Islet precursor cell (in vitro differentiated cells): ENCODE results near the gene SLIT3.
"Not testable (repeated sequence)": the region's sequence is repeated elsewhere in the genome, so short reads cannot be mapped to it uniquely, and the experiment has no call there.

Experiments
- DNase-seq: peaks from one replicate; pipeline ENCODE4 v3.0.0-alpha.2; 2018

Gene SLIT3

DNA sequence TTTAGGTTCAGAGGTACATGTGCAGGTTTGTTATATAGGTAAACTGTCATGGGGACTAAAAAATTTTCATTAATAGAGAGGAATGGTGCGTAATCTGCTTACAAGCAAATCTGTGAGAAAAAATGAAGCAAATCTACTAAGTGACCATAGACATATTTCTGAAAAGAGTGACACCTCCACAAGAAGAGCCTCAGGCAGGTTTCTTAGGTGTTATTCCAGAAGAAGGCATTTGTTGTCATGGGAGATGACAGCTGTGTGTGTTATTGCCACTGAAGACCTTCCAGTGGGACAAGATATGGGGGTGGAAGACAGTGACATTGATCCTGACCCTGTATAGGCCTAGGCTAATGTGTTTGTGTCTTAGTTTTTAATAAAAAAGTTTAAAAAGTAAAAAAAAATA lies 652.9 kb downstream of the SLIT3 start:
- DNase-seq, result no peak

DNA sequence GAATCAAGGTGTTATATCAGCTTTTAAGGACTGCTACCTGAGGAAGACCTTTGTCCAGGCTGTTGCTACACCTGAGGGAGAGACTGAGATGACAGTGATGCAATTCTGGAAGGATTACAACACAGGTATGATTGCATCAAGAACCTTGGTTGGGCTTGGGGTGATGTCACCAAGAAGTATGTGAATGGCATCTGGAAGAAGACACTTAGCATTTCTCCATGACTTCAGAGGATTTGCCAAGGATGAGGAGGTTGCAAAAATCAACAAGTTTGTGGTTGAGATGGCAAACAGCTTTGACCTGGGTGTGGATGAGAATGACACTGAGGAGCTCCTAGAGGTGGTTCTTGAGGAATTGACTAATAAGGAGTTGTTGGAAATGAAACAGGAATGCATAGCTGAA lies 653.9 kb downstream of the SLIT3 start:
- DNase-seq, result peak; percentile 64

DNA sequence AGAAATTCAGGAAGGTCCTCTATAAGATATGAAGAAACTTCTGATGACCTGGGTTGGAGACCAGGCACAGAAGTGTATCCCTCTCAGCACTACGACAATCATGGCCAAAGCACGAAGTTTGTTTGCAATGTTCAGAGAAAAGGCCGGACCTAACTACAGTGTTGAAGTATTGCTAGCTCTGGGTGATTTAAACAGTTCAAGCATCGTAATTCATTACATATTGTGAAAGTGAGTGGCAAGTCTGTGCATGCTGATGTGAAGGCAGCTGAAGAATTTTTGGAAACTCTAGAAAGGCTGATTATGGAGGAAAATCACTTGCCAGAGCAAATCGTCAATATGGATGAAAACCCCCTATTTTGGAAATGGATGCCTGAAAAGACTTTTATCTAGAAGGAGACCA lies 654.6 kb downstream of the SLIT3 start:
- DNase-seq, result no peak

DNA sequence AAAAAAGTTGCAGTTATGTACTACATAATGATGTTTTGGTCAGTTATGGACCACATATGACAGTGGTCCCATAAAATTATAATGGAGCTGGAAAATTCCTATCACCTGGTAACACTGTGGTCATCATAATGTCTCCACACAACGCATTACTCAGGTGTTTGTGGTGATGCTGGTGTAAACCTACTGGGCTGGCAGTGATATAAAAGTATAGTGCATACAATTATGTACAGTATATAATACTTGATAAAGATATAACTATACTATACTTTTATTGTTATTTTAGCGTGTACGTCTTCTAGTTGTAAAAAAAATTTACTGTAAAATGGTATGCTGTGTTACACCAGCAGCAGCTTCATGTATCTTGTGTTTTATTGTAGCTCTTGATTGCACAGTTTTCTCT lies 655.7 kb downstream of the SLIT3 start:
- no peak for DNase-seq

DNA sequence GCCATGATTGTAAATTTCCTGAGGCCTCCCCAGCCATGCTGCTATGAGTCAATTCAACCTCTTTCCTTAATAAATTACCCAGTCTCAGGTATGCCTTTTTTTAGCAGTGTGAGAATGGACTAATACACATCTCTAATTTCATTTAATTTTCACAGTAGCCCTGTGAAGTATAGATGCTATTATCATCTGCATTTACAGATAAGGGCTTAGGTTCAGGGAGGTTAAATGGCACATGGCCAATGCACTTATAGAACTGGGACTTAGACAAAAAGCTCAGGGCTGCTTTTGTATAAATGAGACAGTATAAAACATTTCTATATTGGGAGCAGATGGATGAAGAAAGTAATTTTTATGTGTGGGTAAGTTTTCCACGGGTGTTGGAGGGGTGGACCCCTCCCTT lies 658.9 kb downstream of the SLIT3 start:
- DNase-seq, result no peak

DNA sequence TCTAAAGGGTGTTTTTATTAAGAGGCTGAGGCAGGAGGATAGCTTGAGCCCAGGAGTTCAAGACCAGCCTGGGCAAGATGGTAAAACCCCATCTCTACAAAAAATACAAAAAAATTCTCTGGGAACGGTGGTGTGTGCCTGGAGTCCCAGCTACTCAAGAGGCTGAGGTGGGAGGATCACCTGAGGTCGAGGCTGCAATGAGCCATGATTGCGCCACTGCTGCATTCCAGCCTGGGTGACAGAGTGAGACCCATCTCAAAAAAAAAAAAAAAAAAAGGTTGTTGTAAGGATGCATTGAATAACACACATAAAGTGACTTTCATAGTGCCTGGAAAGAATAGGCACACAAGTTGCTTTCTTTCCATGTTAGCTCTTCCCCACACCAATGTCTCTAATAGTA lies 662.1 kb downstream of the SLIT3 start:
- not testable (repeated sequence) for DNase-seq

DNA sequence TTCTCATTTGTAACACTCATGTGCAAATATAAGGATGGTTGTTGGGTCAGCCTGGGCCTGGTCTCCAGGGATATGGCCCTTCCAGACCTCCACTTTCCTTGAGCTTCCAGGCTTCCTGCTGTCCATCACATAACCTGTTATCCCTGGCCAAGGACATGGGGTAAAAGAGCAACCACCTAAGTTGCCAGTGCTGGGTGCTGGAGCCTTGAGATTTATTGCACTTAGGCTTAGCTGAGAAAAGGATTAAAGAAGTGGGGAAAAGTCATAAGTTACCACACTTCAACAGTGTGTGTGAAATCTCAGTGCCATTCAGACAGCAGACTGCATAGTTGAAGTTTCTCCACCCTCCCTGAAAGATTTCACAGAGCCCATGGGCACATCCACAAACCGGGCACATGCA lies 663.1 kb downstream of the SLIT3 start:
- DNase-seq, result no peak

DNA sequence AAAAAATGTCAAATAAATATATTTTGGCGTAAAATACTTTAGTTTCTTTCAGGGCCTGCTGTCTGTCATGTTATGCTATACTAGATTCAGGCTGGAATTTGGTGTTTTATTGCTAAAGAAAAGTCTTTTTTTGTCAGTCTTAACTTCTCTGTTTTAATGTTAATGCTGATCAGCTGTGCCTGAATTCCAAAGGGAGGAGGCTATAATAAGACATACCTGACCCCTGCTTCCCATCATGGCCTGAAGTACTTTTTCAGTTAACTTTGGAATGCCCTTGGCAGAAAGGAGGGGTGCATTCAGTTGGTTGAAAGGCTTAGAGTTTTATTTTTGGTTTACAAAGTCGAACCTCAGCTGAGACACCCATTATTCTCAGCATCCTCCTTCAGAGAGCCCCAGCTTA lies 663.7 kb downstream of the SLIT3 start:
- no peak for DNase-seq

DNA sequence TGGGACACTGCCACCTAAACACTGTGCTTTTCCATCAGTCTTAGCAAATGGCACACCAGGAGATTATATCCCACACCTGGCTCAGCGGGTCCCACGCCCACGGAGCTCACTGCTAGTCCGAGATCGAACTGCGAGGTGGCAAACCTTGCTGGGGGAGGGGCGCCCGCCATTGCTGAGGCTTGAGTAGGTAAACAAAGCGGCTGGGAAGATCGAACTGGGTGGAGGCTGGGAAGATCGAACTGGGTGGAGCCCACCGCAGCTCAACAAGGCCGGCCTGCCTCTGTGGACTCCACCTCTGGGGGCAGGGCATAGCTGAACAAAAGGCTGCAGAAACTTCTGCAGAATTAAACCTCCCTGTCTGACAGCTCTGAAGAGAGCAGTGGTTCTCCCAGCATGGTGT lies 670.0 kb downstream of the SLIT3 start:
- DNase-seq, result not testable (repeated sequence)

DNA sequence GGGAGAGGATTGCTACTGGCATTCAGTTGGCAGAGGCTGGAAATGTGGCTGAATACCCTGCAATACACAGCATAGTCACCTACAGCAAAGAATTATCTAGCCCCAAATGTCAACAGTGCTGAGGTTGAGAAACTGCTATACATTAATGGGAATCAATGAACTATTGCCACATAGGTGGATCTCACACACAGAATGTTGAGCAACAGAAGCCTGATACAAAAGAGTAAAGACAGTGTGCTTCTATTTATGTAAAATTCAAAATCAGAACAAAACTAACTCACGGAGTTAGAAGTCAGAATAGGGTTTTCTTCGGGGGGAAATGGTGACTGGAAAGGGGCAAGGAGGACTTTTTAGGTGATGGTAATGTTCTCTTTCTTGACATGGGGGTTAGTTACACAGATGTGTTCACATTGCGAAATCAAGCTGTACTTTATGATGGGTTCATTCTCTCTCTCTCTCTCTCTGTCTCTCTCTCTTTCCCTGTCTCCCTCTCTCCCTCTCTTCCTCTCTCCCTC lies 676.0 kb downstream of the SLIT3 start:
- DNase-seq, result no peak

DNA sequence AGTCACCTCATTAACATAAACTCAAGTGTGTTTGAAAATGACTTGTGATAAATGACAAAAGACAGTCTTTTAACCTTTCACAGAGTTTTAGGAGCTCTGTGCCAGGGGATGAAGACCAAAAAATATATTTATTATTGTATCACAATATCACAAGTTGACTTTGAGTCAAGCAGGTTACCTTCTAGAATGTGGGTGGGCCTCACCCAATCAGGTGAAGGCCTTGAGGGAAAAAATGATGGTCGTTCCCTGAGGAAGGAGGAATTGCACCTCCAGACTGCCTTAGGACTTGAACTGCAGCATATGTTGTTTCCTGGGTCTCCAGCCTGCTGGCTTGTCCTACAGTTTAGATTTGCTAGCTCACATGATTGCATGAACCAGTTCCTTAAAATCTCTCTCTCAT lies 680.1 kb downstream of the SLIT3 start:
- DNase-seq, result no peak

DNA sequence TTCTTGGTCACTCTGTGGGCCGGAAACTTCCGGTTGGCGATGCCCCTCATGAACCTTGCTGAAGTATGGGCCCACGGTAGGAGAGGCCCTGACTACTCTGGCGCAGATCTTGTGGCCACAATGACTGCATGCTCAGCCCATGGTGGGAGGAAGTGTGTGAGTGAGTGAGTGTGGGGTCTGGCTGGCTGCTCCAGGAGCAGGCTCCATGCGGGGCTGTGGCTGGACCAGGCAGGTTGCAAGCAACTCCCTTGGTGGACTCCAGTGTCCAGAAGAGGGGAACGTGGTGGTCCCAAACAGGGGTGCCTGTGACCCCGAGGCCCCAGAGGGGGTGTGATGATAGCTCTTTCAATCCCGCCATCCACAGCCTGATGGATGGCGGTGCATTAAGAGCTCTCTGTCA lies 686.3 kb downstream of the SLIT3 start:
- no peak for DNase-seq

DNA sequence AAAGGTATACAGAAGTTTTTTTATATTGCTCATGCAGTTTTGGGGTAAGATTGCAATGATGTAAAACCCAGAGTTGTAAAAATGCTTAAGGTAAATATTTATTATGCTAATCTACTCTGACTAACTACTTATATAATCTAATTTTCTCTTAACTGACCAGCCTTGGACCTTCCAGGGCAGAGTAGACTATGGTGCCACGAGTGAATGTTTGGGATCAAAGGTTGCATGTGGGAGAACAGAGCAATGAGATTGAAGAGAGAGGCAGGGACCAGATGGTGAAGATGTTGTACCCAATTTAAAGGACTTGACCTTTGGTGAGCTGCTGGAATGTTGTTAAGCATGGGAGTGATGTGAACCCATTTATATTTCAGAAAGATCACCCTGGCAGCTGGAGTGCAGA lies 686.9 kb downstream of the SLIT3 start:
- DNase-seq, result no peak

DNA sequence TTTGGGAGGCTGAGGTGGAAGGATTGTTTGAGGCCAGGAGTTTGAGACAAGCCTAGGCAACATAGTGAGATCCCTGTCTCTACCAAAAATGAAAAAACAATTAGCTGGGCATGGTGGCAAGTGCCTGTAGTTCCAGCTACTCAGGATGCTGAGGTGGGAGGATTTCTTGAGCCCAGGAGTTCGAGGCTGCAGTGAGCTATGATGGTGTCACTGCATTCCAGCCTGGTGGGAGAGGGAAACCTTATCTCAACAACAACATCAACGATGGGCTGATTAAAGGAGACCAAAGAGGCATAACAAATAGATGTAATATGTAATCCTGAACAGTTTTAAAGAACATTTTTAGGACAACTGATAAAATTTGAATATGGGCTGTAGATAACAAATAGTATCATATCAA lies 687.5 kb downstream of the SLIT3 start:
- DNase-seq, result no peak

DNA sequence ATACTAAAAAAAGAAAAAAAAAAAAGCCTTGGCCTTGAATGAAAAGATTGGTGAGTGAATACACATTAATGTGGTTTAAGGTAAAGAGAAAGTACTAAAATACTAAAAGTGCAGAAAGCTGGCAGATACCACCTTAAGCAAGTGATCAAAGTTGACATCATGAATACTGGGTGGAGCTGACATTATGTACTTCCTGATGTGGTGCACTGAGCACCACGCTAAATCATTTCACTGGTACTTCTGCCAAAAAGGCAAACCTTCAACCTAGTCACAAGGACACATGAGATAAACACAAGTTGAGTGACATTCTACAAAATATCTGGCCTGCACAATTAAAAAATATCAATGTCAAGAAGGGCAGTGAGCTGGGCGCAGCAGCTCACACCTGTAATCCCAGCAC lies 687.9 kb downstream of the SLIT3 start:
- no peak for DNase-seq

DNA sequence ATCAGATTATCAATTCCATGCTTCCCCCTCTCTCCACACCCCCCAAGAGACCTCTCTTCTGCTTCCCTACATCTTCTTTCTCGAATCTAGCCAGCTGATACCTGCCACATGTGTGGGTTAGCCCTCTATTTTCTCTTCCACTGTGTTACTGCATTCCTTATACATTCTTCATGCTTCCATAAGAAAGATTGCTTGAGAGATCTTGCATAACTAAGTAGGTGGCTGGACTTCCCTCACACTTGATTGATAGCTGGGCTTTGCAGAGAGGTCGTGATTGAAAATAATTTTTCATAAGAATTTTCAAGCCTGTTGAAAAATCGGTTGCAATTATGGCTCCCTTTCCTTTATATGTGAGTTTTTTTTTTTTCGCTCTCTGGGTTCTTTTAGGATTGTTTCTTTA lies 688.8 kb downstream of the SLIT3 start:
- no peak for DNase-seq
